GM19193 (cell line): ENCODE results near the gene PAPOLB.

Experiments used
- POLR2A ChIP-seq: IDR thresholded peaks from 4 replicates; pipeline ENCODE4 v1.6.1; 2011; ENCODE audit not compliant: insufficient read depth, insufficient read length; ENCODE audit errors: extremely low read depth

The PAPOLB gene

DNA sequence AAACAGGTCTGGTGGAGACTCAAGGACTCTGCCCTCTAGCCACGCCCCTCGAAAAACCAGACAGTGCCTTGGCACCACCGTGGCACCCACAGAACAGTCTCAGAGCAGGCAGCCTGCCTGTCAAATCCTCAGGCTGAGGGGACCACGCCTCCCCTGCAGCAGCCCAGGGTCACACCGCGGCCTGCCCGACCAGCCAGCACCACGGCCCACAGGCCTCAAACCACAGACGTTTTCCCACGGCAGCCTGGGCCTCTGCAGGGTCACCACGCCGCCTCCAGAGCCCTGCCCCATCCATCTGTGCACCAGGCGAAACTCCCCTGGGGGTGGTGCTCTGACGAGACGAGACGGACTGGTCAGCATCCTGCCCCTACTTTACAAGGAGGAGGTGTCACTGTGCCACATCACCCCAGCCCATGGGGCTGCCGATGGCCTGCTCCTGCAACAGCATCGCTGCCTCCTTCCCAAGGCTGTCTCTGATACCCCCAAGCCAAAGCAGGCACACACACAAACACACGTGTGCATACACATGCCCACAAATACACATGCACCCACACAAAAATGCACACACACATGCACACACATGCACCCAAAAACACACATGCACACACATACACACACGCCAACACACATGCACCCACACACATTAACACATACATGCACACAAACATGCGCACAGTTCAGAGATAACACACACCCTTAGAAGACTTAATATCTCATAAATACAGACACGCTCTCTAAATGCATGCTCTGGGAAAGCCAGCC, 24.6 kb downstream of the PAPOLB start:
- no peak for TF ChIP-seq POLR2A

DNA sequence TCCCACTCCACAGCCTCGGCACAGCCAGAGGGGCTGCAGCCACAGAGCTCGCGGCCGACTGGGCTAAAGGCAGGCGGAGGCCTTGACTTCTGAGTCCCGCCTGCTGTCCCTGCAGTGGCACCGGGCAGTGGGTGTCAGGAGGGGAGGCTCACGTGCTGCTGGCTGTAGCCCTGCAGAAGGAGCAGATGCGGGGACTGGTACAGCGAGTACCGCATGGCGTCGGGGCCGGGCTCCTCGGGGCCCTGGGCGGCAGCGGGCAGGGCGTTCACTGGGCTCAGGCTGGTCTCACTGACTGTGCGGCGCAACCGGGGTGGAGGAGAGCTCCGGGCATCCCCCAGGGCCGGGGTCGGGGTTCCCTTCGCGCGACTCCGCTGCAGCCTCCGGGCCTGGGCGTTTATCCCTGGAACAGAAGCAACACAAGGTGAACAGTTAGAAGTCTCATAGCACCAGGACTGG, 25.6 kb downstream of the PAPOLB start:
- TF ChIP-seq POLR2A, result no peak

DNA sequence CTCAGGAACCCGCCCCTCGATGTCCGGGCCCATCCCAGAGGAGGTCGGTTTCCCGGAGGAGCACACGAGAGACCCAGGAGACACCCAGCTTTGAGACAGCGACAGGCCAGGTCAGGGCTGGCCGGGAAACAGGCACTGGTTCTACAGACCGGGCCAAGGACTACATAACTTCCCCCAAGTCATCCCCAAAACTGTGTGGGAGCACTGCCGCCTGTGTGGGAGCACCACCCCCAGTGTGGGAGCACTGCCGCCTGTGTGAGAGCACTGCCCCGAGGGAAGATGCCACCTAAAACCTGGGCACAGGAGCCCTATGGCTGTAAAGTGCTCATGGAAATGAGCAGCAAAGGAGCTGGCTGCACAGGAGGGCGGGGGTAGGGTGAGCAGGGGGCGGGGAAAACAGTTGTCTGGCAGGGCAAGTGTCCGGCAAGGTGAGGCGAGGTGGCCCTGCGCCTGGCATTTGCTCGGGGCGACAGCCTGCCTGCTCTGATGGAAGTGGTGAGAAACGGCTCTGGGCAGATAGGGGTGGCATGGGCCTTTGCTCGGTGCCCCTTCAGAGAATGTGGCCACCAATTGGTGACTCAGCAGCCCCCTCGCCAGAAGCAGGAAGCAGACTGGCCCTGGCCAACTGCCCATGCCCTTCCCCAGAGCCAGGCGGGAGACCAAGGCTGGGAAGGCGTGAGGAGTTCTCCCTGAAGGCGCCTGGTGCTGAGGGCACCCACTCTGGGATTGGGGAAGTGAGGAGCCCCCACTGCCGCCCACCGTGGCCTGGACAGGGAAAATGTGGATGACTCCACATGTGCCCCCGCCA, 26.2 kb downstream of the PAPOLB start:
- TF ChIP-seq POLR2A, result no peak

DNA sequence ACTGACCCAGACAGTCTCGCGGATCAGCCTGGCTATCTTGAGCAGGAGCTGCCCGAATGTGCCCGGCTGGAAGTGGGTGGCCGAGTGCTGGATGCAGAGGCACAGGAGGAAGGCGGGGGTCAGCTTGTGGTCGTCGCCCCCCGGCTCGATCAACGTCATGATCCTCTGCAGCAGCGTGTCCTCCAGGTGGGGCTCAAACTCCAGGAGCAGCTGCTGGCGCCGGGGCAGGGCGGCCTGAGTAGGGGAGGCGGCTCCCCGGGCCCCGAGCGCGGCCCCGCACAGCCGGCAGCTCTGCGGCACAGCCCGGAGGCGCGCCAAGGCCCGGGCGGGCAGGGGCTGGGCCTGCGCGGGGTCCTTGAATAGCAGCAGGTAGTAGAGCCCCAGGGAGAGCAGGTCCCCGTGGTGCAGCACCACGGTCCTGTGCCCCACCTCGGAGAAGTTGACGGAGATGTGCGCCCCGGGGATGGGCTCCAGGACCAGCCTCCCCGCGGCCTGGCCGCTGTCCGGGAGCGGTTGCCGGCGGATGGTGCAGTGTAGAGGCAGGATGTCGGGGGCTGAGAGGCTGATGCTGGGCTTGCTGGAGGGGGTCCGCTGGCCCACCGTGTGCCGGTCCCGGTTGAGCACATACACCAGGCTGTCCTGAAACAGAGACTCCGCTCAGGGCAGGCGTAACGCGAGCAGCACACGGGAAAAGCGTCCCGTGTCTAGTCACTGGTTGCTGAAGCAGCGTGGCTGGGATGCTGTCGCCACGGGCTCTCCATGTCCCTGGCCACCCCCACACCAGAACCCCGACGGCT, 27.0 kb downstream of the PAPOLB start:
- no peak for TF ChIP-seq POLR2A

DNA sequence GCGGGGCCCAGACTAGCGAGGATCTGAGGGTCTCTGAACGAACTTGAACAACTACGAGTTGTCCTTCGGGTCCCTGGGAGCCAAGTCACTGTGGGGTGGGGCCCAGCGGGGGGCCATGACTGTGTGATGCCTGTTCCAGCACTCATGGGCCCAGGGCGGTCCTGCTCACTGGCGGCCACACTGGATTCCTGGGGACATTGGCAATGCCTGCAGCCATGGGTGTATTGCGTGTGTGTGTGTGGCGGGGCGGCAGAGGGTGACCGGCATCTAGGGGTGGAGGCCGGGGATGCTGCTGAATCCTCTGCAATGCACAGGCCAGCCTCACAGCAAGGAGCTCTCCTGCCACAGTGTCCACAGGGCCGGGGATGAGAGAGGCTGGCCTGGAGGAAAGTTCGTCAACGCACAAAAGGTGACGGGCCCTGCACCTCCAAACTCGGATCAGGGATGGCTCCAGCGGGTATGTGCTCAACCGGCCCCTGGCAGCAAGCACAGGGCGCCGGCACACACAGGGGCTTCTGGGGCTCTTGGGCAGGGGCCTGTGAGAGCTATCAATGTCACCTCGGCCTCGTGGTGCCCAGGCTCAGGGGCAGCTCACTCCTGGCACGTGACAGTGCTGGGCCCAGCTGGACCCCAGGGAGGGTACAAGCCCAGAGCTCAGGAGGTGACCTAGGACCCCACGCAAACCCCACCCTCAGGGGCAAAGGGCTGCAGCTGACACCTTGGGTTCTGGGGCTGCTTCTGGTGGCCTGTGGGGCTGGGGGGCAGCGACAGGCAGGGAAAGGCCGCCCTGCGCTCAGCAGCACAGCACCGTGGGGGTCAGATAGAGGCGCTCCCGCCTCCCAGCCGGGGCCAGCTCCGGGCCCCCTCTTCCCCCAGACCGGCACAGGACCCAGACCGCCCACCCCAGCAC, 27.9 kb downstream of the PAPOLB start:
- no peak for TF ChIP-seq POLR2A

DNA sequence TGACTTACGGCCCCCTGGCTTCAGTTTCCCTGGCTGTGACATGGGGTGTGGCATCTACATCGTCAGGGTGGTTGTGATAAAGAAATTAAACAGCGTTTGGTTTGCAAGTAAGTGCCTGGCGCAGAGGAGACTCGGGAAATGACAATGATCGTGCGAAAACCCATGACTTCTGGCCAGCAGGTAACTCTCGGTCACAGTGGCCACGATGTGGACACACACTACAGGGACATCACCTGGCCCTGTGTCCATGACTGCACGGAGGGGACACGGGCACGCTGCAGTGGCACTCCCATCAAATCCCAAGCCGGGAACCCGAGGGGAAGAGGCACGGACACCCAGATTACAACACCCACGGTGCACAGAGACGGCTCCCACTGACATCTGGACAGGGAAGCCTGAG, 28.7 kb downstream of the PAPOLB start:
- no peak for TF ChIP-seq POLR2A

DNA sequence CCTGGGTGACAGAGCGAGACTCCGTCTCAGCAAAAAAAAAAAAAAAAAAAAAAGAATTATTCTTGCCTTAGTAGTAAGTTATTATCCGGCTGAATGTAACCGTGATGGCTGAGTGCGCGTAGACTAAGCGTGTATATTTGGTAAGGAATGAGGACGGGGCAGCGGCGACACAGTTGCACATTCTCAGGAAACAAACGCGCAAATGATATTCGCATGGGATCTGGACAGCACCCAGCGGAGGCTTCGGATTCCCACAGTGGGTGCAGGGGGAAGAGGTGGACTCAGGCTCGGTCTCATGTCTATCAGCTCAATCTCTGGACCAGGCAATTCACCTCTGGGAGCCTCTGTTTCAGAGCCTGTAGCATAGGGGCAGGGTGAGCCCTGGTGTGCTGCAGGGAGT, 29.1 kb downstream of the PAPOLB start:
- no peak for TF ChIP-seq POLR2A

DNA sequence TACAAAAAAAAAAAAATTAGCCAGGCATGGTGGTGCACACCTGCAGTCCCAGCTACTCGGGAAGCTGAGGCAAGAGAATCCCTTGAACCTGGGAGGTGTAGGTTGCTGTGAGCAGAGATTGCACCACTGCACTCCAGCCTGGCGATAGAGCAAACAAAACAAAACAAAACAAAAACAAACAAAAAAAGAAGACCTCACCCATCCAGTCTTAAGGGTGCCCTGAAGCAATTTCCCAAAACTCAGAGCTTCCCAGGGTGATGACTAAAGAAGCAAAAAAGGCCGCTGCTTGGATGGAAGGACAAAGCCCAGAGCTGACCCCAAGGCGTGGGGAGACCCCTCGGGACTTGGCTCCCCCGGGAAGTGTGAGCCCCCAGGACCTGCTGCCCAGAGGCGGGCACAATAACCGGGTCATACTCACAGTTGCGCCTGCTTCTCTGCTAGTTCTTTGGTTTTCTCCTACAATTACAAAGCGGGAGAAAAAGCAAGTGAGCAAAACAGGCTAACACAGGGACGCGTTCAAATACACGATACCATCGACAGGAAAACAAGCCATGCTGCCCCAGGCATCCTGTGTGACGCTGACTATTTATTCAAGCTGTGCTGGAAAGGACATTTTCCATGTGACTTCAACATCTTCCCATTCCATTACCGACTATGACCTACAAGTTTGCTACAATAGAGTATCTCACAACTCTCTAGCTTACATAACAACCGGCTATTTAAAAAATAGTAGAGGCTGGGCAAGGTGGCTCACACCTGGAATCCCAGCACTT, 29.9 kb downstream of the PAPOLB start:
- no peak for TF ChIP-seq POLR2A

DNA sequence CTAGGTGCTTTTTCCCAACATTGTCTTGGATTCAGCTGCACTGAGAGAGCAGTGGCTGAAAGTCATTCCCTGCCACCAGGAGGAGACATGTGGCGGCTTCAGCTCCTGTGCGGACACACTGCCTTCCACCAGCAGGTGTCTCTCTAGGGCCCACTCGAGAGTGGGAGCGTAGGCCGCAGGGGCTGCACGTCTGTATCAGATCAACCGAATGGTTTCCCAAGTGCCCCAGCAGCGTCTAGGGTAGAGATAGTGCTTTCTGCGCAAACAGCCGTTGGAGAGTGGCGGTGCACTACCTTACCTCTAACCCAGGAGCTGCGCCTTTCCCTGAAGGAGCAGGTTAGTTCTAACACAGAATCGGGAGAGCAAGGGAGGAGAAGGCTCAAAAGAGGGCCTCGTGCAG, 31.7 kb downstream of the PAPOLB start:
- no peak for TF ChIP-seq POLR2A

DNA sequence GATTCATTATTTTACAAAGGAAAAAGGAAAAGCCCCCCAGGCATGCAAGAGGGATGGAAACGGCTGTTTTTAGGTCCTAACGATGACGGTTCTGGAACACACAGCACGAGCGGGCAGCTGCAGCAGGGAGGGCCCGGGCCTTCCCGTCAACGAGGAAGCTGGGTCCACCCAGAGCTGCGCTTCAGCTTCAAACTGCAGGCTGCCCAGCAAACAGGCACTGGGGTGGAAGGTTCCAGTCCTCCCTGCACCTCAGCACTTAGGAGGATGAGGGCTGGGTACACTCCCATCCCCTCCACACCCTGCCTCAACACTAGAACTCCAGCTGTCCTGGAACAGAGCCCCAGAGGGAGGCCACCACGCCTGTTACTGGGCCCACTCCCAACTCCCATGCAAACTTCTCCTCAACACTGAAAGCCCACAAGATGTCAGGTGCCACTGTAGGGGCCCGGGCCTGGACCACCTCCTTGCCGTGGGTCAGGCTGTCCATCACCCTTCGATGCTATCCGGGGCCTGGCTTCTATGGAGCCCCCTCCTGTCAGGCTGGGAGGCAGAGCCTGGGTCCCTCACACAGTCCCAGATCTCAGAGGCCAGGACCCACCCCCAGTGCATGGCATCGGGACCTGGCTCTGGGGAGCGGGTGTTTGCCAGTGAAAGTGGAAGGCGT, 33.0 kb downstream of the PAPOLB start:
- no peak for TF ChIP-seq POLR2A

DNA sequence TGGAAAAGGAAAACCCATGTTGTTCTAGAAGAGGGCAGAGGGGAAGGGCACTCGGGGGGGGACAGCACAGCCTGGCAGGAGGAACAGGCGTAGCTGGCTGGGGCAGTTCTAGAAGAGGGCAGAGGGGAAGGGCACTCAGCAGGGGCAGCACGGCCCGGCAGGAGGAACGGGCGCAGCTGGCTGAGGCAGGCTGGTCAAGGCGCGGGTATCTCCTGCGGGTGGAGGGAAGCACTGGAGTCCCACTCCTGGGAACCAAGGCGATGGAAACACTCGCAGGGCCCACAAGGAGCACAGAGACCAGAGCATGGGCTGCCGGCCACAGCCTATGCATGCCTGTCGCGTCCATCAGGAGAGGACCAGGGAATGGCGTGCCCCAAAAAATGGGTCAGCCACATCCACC, 36.7 kb downstream of the PAPOLB start:
- no peak for TF ChIP-seq POLR2A

DNA sequence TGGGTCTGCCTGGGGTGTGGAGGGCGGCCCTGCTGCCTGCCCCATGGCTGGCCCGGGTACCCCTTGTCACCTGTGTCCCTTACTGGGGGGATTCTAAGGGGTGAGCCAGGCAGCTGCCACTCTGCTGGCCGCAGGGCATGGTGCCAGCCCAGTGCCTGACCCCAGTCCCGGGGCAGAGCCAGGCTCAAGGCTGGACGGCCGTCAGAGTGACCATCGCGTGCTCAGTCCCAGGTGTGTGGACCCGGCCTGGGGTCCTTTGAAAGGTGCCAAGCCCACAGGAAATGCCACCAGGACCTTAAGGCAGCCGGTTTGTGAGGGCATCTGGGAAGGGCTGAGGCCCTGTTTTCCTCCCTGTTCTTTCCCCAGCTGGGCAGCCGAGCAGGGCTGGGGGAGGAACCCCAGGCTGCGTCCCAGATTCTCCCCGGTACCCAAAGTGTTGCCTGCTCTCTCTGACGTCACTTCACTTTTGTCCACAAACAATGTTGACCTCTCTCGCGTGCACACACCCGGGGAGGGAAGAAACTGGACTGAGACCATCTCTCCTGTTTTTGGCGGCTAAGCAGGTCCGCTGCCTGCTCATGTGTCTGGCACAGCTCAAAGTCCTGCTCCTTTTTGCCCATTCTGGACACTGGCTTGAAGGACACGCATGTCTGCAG, 37.6 kb downstream of the PAPOLB start:
- no peak for TF ChIP-seq POLR2A

DNA sequence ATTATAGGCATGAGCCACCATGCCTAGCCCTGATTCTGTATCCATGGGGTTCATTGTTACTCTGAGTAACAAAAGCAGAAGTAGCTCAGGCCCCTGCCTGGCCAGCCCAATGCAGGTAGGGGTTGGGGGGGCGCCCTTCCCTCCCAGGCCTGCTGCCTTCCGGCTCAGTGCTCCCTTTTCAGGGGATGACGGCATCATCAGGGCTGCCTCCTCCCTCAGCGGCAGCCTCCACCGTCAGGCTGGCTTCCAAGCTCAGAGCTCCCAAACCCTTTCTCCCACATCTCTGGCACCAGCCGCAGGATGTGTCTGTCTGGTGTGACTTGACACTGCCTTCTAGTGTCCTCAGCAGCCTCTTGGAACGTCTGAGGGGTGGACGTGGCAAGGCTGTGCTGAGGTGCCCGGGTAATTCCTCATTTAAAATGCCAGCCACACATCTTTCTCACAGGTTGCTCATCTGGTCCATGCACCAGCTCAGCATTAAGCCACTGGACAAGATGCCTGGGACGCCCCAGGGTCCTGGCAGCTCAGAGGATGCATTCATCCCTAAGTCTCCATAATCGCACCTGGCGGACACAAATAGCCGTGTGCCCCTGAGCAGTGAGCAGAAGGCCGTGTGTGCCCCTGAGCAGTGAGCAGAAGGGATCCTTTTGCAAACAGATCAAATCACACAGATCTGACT, 38.2 kb downstream of the PAPOLB start:
- no peak for TF ChIP-seq POLR2A

DNA sequence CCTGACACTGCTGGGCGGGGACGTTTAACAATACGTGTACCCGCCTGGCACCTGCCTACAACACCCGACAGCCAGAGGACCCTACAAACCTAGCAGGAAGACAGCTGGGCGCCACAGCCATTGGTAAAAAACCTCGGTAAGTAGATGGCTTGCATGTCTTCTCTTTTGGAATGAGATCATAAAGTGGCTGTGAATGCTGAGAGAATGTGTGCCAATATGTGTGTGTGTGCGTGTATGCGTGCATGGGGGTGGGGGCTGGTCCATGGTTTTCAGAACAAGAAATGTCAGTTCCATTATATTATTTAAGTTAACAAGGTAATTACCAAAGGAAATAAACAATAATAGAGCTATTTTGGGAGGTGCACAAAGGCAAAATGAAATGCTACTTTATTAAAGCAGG, 39.2 kb downstream of the PAPOLB start:
- TF ChIP-seq POLR2A, result no peak
